Thyroid gland (tissue), 4 donors: ENCODE data around the gene SRD5A3.

Experiments used
- CTCF ChIP-seq, 6 experiments: fragments of 200-600 bp in 3 of 6; fragments of 450-650 bp in 3 of 6; sonication (generic) in 3 of 6; IDR thresholded peaks; one replicate each; pipeline ENCODE4 v1.5.1; 2016 to 2019; ENCODE audit warnings: antibody characterized with exemption in 6 of 6, mild to moderate bottlenecking in 2 of 6, inconsistent platforms in 1 of 6, moderate library complexity in 1 of 6
- POLR2A ChIP-seq, 2 donors: fragments of 450-650 bp; IDR thresholded peaks; one replicate each; pipeline ENCODE4 v1.6.1; 2017; ENCODE audit warnings: antibody characterized with exemption in 2 of 2, mild to moderate bottlenecking in 2 of 2, moderate library complexity in 1 of 2

GRCh38 chr4:55347610-55348228 lies 1.7 kb downstream of the SRD5A3 start:
- TF ChIP-seq CTCF (IDR thresholded peaks at IDR 0.05) = no peak
- TF ChIP-seq POLR2A (IDR thresholded peaks at IDR 0.05) = no peak
